Hepatocyte (in vitro differentiated cells): ENCODE measurements around the gene NTMT2. TPM values are rescaled to one million over a fixed set of nuclear protein-coding genes. Genes with fewer than 3 reads are reported as not detected.

ENCODE experiments used
- DNase-seq: peaks from one replicate; pipeline ENCODE4 v3.0.0-alpha.2; 2016; ENCODE audit warnings: low spot score
- H2AFZ ChIP-seq: fragments of 200-600 bp; sonication (generic); 2 replicates; pipeline ENCODE4 v1.6.0; 2016; ENCODE audit warnings: antibody characterized with exemption, mild to moderate bottlenecking
- H3K27ac ChIP-seq: fragments of 200-600 bp; sonication (generic); 2 replicates; pipeline ENCODE4 v1.5.1; 2016; ENCODE audit warnings: mild to moderate bottlenecking
- H3K27me3 ChIP-seq: fragments of 200-600 bp; sonication (generic); 2 replicates; pipeline ENCODE4 v1.6.1; 2016
- H3K36me3 ChIP-seq: fragments of 200-600 bp; sonication (generic); replicated peaks from 2 replicates; pipeline ENCODE4 v1.5.1; 2016; ENCODE audit warnings: low read depth; ENCODE audit not compliant: insufficient read depth
- H3K4me1 ChIP-seq: fragments of 200-600 bp; sonication (generic); 2 replicates; pipeline ENCODE4 v1.5.1; 2016; ENCODE audit warnings: mild to moderate bottlenecking, moderate library complexity; ENCODE audit not compliant: insufficient read depth
- H3K4me2 ChIP-seq: fragments of 200-600 bp; sonication (generic); 2 replicates; pipeline ENCODE4 v1.6.0; 2016
- H3K4me3 ChIP-seq: fragments of 200-600 bp; sonication (generic); 2 replicates; pipeline ENCODE4 v1.5.1; 2016; ENCODE audit warnings: mild to moderate bottlenecking
- H3K79me2 ChIP-seq: fragments of 200-600 bp; sonication (generic); 2 replicates; pipeline ENCODE4 v1.6.0; 2017; ENCODE audit warnings: mild to moderate bottlenecking
- H3K9me2 ChIP-seq: fragments of 200-600 bp; sonication (generic); replicated peaks from 2 replicates; pipeline ENCODE4 v1.6.0; 2017; ENCODE audit warnings: mild to moderate bottlenecking; ENCODE audit not compliant: insufficient read depth
- H3K9me3 ChIP-seq: fragments of 200-600 bp; sonication (generic); 2 replicates; pipeline ENCODE4 v1.5.1; 2016; ENCODE audit warnings: low read depth, mild to moderate bottlenecking
- H4K20me1 ChIP-seq: fragments of 200-600 bp; sonication (generic); 2 replicates; pipeline ENCODE4 v1.6.0; 2016; ENCODE audit warnings: mild to moderate bottlenecking; ENCODE audit not compliant: insufficient read depth, poor library complexity, severe bottlenecking
- CTCF ChIP-seq: fragments of 200-600 bp; sonication (generic); IDR thresholded peaks from 2 replicates; pipeline ENCODE4 v1.5.1; 2016; ENCODE audit warnings: antibody characterized with exemption, mild to moderate bottlenecking; ENCODE audit not compliant: poor library complexity
- EZH2 ChIP-seq: fragments of 200-600 bp; sonication (generic); IDR thresholded peaks from 2 replicates; pipeline ENCODE4 v1.6.1; 2016; ENCODE audit warnings: antibody characterized with exemption, mild to moderate bottlenecking, borderline replicate concordance
- EZH2phosphoT487 ChIP-seq: fragments of 200-600 bp; sonication (generic); IDR thresholded peaks from one replicate; pipeline ENCODE4 v1.6.1; 2018; ENCODE audit warnings: antibody characterized with exemption, mild to moderate bottlenecking, low read depth, moderate library complexity; ENCODE audit not compliant: unreplicated experiment, severe bottlenecking
- WGBS: methylation state at CpG from one replicate; pipeline ENCODE4 v1.1.6; 2016; ENCODE audit warnings: low lambda C conversion rate; ENCODE audit errors: missing lambda C conversion rate; 5-methylcytosine and 5-hydroxymethylcytosine counted together
- polyA plus RNA-seq: library from polyadenylated mRNA; unstranded; fragments of >200 nt; fragmentation: Nextera tagmentation; extraction: Ambion mirVana; gene quantifications from 2 replicates; pipeline ENCODE4 v1.2.1, GENCODE V29; 2016
- total RNA-seq: library from RNA; depleted of rRNA; stranded (reverse); fragments of >200 nt; gene quantifications from 2 replicates; pipeline ENCODE4 v1.2.3, GENCODE V29; 2014

The NTMT2 gene
- total and polyA plus RNA-seq, 2 experiments from 2014 or later, result not detected

GRCh38 chr1:170200161-170200560 lies 54.4 kb downstream of the NTMT2 start:
- Histone ChIP-seq H3K9me3 (no peaks in the 10 kb centered on the region), H3K4me2 (no peak overlapping the region), H3K4me3 (no peak overlapping the region), H3K79me2 (no peaks in the 10 kb centered on the region), H3K27ac (no peak overlapping the region), H3K4me1 (peaks cover 6% of the 10 kb centered on the region), H3K9me2 (no peaks in the 10 kb centered on the region), H2AFZ (no peak overlapping the region), H4K20me1 (no peaks in the 10 kb centered on the region), H3K36me3 (no peaks in the 10 kb centered on the region), H3K27me3 (no peaks in the 10 kb centered on the region)
- TF ChIP-seq CTCF (no peak), EZH2 (no peak)
- DNase-seq, result no peak

- H3K36me3 ChIP-seq, result no peaks in the 10 kb centered on the region
- no peaks in the 10 kb centered on the region for H3K27me3 ChIP-seq
- H4K20me1 ChIP-seq, result no peaks in the 10 kb centered on the region
- WGBS, result 76% methylated on average over 4 of the region's 4 CpGs
- no peak overlapping the region for H3K4me3 ChIP-seq
- peak; percentile 13 for TF ChIP-seq CTCF
- no peak for TF ChIP-seq EZH2phosphoT487
- no peaks in the 10 kb centered on the region for H3K79me2 ChIP-seq
- no peak for DNase-seq
- H3K9me2 ChIP-seq, result no peaks in the 10 kb centered on the region
- no peak overlapping the region for H2AFZ ChIP-seq
- no peak overlapping the region for H3K27ac ChIP-seq
- H3K4me1 ChIP-seq, result peaks cover 6% of the 10 kb centered on the region
- H3K4me2 ChIP-seq, result no peak overlapping the region
- H3K9me3 ChIP-seq, result no peaks in the 10 kb centered on the region
These were observed 55.0 kb downstream of the NTMT2 start for GRCh38 chr1:170200621-170201397.

GRCh38 chr1:170203693-170204092 lies 57.9 kb downstream of the NTMT2 start:
- no peak overlapping the region for H3K4me2 ChIP-seq
- H3K9me2 ChIP-seq, result no peaks in the 10 kb centered on the region
- no peak overlapping the region for H2AFZ ChIP-seq
- no peak overlapping the region for H3K4me3 ChIP-seq
- no peak for DNase-seq
- H3K36me3 ChIP-seq, result no peaks in the 10 kb centered on the region
- no peaks in the 10 kb centered on the region for H4K20me1 ChIP-seq
- no peaks in the 10 kb centered on the region for H3K9me3 ChIP-seq
- no peaks in the 10 kb centered on the region for H3K27me3 ChIP-seq
- peak overlapping the region; percentile 42 for H3K27ac ChIP-seq
- peaks cover 6% of the 10 kb centered on the region for H3K4me1 ChIP-seq
- TF ChIP-seq EZH2phosphoT487 (no peak), CTCF (no peak), EZH2 (no peak)
- no peaks in the 10 kb centered on the region for H3K79me2 ChIP-seq

GRCh38 chr1:170204121-170204520 lies 58.4 kb downstream of the NTMT2 start:
- H3K4me2 ChIP-seq, result no peak overlapping the region
- H3K27ac ChIP-seq, result peak overlapping the region; percentile 42
- H3K9me2 ChIP-seq, result no peaks in the 10 kb centered on the region
- TF ChIP-seq CTCF (no peak), EZH2 (no peak), EZH2phosphoT487 (no peak)
- no peak overlapping the region for H2AFZ ChIP-seq
- peaks cover 6% of the 10 kb centered on the region for H3K4me1 ChIP-seq
- no peaks in the 10 kb centered on the region for H4K20me1 ChIP-seq
- H3K4me3 ChIP-seq, result no peak overlapping the region
- WGBS, result 39% methylated on average over 3 of the region's 3 CpGs
- H3K36me3 ChIP-seq, result no peaks in the 10 kb centered on the region
- H3K79me2 ChIP-seq, result no peaks in the 10 kb centered on the region
- no peak for DNase-seq
- no peaks in the 10 kb centered on the region for H3K27me3 ChIP-seq
- no peaks in the 10 kb centered on the region for H3K9me3 ChIP-seq
